ENCODE results near the gene TPST1.
"Not testable (repeated sequence)": the region's sequence is repeated elsewhere in the genome, so short reads cannot be mapped to it uniquely, and the experiment has no call there.

The TPST1 gene

DNA sequence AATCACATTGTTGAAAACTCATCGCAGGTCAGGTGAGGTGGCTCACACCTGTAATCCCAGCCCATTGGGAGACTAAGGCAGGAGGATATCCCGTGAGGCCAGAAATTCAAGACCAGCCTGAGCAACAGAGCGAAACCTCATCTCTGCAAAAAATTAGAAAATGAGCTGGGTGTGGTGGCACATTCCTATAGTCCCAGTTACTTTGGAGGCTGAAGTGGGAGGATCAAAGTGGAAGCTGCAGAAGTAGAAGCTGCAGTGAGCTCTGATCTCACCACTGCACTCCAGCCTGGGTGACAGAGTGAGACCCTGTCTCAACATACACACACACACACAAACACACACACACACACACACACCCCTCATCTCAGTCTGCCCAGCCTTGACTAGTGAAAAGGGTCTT, 190.9 kb downstream of the TPST1 start:
- not testable (repeated sequence) for DNase-seq

DNA sequence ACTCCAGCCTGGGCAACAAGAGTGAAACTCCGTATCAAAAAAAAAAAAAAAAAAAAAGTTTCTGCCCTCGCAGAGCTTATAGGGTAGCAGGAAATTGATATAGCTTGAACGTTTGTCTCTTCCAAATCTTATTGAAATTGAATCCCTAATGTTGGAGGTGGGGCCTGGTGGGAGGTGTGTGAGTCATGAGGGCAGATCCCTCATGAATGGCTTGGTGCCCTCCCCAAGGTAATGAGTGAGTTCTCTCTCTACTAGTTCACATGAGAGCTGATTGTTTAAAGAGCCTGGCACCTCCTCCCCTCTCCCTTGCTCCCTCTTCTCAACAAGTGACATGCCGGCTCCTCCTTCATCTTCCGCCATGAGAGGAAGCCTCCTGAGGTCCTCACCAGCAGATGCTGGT, 193.7 kb downstream of the TPST1 start:
- DNase-seq, result not testable (repeated sequence)

DNA sequence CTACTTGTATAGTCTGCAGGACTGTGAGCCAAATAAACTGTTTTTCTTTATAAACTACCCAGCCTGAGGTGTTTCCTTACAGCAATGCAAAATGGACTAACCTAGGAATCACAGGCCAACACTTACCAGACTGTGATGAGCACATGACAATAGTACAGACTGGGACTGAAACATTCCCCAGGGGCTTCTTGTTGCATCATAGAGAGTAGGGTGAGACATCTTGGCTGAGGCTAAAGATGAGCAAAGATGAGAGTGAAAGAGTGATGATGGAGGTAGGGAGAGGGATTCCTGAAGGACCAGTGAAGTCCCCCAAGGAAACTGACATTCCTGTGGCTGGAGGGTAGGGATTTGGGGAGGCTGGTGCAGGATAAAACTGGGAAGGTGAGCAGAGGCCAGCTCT, 194.4 kb downstream of the TPST1 start:
- no peak for DNase-seq

DNA sequence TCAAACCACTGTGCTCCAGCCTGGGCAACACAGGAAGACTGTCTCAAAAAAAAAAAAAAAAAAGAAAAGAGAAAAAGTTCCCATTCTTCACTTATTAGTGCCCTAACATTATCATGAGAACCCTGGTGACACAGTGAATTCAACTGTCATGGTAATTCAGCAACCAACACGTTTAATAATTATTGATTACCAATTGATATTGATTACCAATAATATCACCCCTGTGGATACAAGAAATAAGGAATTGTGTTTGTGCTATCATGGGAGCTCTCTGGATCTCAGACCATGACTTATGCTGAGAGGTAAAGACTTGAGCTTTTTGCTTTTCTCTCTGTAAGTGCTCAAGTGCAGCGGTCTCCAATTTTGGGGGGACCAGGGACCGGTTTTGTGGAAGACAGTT, 195.3 kb downstream of the TPST1 start:
- DNase-seq, result no peak

DNA sequence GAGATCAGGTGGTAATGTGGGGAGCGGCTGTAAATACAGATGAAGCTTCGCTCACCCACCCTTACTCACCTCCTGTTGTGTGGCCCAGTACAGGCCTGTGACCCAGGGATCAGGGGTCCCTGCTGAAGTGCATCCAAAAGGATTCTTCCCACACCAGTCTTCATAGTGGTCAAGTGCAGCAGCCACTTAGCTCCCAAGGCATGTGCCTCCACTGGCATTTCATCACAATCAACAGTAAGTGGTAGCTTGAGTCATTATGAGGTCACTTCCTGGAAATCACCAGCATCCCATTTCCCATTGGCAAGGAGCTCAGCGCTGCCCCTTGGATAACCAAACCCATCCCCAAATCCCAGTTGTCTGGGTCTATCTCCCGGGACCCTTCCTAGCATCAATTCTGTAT, 196.0 kb downstream of the TPST1 start:
- not testable (repeated sequence) for DNase-seq

DNA sequence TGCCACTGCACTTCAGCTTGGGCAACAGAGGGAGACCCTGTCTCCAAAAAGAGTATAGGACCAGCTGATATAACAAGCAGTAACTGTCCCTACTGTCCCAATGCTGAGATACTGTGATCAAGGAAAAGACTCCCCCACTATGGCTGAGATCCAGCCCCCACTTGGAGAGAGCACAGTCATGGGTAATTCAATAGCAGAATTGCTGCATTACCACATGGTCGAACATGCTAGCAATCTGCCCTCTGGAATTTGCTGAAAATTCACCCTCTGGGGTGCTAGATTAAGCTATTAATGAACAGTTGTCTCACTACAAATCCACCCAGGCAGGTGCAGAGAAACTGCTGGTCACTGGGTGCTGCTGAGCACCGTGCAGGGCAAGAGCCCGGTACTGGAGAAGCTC, 196.8 kb downstream of the TPST1 start:
- not testable (repeated sequence) for DNase-seq

DNA sequence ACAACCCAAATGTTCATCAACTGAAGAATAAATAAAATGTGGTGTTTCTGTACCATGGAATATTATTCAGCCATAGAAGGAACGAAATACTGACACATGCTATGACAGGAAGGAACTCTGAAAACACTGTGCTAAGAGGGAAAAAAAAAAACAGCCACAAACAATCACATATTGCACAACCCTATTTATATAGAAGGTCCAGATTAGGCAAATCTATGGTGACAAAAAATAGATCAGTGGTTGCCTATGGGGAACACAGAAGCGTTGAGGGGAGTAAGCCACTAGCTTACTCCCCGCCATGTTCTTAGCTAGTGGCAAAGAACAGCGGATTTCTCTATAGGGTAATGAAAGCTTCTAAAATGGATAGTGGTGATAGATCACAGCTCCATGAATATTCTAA, 198.4 kb downstream of the TPST1 start:
- DNase-seq, result no peak

DNA sequence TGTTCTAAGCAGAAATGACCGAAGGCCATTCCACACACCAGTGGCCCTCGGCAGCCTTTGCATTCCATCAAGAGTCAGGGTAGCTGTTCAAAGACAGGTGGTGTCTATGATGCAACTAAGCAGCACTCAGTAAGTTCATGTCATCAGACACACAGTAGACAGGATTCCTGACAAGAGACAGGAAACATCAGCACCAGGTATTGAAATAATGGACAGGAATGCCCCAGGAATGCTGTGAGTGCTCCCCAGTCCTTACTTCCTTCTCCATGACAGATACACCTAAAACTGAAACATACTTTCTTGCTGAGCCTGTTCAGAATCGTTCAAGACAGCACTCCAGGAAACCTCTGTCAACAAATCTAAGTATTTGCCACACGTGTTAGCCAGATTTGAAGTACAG, 204.4 kb downstream of the TPST1 start:
- no peak for DNase-seq

Measured in NCI-H510A treated with DMSO at 0.1 percent for 48 hours (cell line).